GM21717 (cell line): ENCODE data around the gene PLCB1.

Experiments used
- ATAC-seq: cut with Tn5 transposase; IDR thresholded peaks from one replicate; pipeline ENCODE4 v1.9.1; 2021; ENCODE audit warnings: mild to moderate bottlenecking, moderate library complexity; ENCODE audit not compliant: unreplicated experiment

Gene PLCB1

DNA sequence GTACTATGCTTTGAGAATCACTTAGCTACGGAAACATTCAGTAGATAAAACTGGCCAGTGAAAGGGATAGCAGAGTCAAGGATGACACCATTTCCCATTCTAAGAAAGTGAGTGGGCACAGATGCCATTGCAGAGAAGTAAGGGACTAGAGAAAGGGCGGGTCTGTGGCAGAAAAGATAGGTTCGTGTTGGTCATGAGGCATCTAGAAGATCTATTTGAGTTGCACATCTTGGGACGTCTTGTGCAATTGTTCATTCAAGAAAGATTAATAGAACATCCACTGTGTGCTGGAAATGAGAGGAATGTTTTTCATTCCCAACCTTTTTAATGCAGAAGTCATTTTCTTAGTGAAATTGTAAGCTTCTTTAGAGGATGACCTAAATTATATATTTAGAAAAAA, 161.7 kb downstream of the PLCB1 start:
- ATAC-seq, result no peak

GRCh38 chr20:8296536-8296935, 164.5 kb downstream of the PLCB1 start:
- ATAC-seq, result no peak

- ATAC-seq, result no peak
These were observed 166.5 kb downstream of the PLCB1 start for GRCh38 chr20:8298426-8299043.

DNA sequence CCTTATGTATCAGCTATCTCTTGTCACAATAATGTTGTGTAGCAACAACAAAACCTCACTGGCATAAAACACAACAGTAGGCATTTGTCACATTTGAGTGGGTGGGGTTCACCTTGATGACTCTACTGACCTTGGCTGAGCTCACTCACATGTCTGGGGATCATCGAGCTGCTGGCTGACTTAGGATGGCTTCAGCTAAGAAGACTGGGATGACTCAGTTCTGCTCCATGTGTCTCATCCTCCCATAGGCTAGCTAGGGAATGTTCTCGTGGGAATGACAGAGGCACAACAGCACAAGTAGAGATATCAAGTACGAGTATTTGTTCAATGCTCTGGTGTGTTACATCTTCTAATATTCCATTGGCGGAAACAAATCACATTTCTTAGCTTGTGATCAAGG, 167.9 kb downstream of the PLCB1 start:
- no peak for ATAC-seq

GRCh38 chr20:8301655-8302054, 169.6 kb downstream of the PLCB1 start:
- ATAC-seq, result no peak

GRCh38 chr20:8303651-8304050, 171.6 kb downstream of the PLCB1 start:
- no peak for ATAC-seq

DNA sequence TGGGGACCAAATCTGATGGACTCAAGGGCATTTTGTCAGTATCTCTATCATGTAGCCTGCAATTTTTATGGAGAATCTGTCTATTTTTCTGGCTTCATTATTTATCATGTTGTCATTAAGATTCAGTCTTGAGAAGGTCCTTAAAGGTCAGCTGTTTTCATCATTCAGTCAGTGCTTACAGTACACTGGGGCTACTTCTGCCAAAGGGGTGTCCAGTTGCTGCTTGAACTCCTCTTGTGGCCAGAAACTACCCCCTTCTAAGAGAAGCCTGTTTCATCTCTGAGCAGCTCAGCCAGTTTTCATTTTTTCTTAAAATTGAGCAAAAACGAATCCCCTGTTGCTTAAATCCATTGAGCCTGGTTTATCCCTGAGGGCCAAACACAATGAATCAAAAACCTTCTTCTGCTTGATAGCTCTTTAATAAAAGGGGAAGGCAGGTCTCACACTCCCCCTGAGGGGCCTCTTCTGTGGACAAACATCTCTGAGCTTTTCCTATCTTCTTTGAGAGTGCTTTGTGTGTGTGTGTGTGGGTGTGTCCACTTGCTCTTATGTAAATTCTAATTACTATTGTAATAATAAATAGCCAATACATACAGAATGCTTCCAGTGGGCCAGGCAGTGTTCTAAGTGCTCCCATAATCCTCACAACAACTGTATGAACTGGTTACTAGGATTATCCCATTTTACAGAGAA, 172.2 kb downstream of the PLCB1 start:
- no peak for ATAC-seq

DNA sequence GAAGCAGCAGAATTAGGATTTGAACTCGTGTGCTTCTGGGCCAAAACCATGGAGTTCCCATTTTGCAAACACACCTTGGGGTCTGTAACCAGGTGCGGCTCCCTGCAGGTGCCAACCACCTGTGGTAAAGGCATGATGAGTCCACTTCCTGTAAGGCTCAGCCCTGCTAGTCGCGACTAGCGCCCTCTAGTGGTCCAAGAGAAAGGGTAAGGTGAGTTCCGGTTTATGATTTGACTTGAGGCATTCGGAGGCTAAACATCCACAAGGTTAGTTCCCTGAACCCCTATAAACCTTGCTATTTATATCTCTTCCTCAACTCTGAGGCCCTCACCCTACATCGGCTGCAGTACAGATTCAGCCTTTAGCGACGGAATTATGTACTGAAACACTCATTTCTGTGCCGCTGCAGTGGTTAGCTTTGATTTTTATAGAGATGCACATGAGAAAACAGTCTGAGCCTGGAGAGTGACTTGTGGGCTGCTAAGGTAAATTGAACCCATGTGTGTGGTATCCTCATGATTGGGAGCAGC, 173.4 kb downstream of the PLCB1 start:
- peak; percentile 91 for ATAC-seq

DNA sequence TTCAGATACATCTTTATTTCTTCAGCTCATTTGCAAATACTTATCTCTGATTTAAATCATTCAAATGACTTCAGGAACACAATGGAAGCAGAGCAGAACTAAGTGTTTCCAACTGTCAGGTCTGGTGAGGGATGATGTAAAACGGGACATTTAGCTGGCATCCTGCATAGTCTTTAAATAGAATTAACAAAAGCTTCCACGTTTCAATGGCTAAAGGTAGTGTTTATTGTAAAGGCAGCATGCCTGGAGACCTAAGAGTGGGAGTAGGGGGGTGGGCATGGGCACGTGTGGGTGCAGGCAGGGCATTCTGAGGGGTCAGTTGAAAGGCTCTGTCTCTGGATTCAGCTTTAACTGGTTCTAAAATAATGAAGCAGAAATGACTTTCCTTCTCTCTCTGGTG, 174.9 kb downstream of the PLCB1 start:
- no peak for ATAC-seq

GRCh38 chr20:8309634-8310033, 177.6 kb downstream of the PLCB1 start:
- no peak for ATAC-seq

DNA sequence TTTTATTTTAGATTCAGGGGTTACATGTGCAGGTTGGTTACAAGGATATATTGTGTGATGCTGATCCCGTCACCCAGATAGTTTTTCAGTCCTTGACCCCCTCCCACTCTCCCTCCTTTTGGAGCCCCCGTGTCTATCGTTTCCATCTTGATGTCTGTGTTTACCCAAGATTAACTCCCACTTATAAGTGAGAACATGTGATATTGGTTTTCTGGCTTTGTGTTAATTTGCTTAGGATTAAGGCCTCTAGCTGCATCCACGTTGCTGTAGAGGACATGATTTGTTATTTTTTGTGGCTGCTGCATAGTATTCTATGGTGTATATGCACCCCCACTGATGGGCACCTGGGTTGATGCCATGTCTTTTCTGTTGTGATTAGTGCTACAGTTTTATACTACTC, 178.6 kb downstream of the PLCB1 start:
- no peak for ATAC-seq

DNA sequence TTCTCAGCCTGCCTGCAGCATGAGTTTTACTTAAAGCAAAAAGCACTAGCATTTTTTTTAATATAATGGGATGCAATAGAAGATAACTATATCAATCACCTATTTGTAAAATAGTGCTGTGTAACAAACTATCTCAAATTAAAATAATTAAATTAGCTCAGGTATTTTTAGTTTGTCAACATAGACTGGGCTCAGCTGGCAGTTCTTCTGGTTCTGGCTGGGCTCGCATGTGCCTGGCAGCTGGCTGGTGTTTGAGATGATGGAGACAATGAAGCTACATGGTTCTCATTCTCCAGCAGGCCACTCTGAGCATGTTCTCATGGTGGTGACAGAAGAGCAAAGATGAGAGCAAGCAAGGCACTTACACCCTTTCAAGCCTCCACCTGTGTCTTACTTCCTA, 181.0 kb downstream of the PLCB1 start:
- ATAC-seq, result no peak

DNA sequence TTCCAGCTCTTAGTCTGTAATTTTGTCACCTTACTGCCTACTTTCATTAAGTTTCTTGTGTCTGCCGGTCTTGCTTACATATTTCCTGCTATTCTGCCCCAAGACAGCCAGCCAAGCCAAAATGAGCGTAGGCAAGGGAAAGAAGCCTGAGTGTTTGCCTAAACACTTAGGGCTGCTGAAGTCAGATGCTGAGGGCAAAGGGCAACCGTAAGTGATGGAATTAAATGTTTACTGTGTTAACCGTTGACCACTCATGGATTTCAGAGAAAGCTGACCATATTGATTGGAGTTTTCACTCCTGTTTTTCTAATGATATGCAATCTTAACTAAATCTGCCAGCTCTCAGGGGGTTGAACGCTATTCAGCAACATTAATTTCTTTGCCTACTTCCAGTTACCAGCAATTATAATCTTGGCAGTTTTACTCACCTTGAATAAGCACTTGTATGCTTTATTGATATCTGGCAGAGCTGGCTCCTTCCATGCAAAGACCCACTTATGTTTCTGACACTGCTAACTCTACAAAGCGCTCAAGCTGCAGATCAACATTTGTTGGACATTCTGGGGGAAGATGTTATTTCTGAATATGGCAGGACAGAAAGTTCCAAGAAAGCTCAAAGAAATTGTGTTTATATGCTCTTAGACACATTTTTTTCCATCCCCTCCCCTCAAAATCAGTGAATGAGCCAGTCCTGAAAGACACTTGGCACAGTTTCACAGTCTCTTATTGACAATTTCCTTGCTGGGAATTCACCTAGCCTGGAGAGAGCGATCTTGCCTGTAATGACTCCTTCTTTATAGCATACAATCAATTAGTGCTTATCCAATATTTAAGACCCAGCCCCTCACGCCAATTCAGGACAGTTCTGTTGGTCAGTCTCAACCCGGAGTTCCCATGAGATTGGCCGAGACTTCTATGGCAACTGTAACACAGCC, 183.8 kb downstream of the PLCB1 start:
- ATAC-seq, result no peak

GRCh38 chr20:8317448-8317847, 185.4 kb downstream of the PLCB1 start:
- ATAC-seq, result no peak

DNA sequence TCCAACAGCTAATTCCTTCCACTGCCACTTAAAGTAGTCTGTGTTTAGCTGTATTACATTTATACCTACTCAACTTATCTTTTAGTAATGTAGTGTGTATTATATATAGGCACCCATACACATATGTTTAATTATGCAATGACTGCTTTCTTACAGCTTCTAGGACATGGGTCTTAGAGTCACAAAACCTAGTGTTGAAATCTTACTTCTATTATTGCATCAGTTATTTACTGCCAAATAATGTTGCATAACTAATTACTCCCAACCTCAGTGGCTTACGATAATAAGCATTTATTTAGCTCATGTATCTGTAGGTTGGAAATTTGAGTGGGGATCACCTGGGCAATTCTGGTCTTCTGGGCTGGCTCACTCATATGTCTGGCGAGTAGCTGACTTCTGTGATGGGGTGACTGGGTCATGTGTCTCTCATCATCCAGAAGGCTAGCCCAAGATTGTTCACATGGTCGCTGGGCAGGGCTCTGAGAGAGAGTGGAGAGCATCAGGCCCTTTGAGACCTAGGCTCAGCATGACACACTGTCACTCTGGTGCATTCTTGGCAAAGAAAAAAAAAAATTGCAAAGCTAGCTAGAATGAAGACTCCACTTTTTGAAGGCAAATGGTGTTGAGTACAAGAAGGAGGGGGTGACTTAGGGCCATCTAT, 187.0 kb downstream of the PLCB1 start:
- ATAC-seq, result no peak

GRCh38 chr20:8320306-8320705, 188.2 kb downstream of the PLCB1 start:
- ATAC-seq, result no peak

GRCh38 chr20:8321001-8321400, 188.9 kb downstream of the PLCB1 start:
- no peak for ATAC-seq

- no peak for ATAC-seq
These were observed 190.7 kb downstream of the PLCB1 start for GRCh38 chr20:8322662-8323217.

DNA sequence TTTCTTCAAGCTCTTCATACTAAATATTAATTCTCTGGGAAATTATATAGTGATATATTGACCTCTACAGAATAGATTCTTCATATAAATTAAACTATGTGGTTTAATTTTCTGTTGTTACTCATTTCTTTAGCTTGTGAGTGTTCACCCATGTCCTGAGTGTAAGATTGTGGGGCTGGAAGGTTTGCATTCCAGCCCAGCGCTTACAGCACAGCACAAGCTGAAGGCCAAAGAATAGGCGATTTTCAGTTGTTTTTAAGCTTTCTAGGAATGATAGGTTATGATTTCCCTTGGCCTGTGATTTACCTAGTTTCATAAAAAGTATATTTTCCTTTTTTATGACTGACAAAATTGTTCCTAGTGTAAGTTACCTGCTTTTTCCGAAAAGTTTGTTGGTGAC, 194.1 kb downstream of the PLCB1 start:
- no peak for ATAC-seq

GRCh38 chr20:8326899-8327298, 194.8 kb downstream of the PLCB1 start:
- ATAC-seq, result no peak

GRCh38 chr20:8328189-8328588, 196.1 kb downstream of the PLCB1 start:
- no peak for ATAC-seq
